ENCODE measurements around the gene CCDC7. TPM values are rescaled to one million over a fixed set of nuclear protein-coding genes. Genes with fewer than 3 reads are reported as not detected.
"Not testable (repeated sequence)": the region's sequence is repeated elsewhere in the genome, so short reads cannot be mapped to it uniquely, and the experiment has no call there.

Gene CCDC7
- polyA plus RNA-seq, 3 donors = 3.8 to 6.7 (median 6.2) TPM

DNA sequence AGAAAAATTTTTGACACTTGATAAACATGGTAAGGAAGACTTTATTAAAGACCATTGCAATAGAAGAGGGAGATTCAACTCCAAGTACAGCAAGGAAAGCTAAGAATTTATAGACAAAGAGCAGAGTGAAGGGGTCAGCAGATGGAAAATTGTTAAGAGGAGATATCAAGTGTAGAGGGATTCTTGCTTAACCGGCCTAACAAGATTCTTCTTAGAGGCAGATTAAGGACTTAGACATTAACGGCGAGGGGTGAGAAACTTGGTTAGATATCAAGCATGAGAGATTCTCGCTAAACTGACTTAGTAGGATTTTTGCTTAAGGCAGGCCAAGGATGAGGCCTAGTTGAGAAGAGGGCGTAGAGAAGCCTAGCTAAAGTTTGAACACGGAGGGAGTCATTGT lies 436.1 kb downstream of the CCDC7 start:
- no peak for DNase-seq

DNA sequence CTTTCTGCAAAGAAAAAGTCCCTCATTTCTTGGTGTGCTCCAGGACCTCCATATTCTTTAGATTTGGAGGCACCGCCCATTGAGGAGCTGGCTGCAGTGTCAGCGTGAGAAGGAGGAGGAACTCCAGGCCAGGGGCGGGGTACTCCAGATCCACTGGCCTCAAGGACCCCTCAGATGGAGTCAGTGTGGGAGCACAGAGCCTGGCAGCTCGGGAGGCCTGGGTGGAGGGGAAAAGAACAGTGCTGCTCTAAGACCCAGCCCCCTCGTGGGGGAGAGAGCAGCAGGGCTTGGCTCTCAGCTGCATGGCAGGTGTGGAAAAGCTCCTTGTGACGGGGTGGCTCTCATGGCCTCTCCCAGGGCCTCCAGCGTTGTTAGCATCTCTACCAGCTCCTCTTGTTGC lies 441.5 kb downstream of the CCDC7 start:
- DNase-seq = no peak

DNA sequence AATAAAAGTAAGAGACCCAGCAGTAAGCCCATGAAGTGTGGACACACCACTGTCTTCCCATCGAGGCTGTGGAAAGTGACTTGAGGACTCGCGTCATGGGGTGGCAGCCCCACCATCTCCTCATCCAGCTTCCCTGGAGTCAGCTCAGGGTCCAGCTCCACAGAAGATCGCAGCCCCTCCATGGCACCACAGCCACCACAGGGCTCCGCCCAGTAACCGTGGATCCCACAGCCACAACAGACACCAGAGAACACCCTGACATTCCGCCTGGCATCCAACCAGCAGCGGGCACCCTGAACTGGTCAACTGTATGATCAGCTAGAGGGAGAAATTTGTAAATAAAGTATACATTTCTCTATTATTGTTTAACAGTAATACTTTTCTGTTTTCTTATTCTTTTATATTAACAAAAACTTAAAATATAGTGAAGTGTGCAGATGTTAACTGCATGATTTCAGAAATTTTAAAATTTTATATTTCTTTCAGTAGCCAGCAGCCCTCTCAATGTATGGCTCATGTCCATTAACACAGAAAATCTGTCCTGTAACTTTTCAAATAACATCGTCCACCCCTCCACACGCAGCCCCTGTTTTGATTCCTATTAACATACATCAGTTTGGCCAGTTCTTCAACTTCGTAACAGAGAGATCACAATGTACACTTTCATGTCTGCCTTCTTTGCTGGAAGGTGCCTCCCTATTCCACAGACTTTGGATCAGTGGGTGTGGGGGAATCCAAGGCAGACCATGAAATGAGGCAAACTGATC lies 442.4 kb downstream of the CCDC7 start:
- no peak for DNase-seq

DNA sequence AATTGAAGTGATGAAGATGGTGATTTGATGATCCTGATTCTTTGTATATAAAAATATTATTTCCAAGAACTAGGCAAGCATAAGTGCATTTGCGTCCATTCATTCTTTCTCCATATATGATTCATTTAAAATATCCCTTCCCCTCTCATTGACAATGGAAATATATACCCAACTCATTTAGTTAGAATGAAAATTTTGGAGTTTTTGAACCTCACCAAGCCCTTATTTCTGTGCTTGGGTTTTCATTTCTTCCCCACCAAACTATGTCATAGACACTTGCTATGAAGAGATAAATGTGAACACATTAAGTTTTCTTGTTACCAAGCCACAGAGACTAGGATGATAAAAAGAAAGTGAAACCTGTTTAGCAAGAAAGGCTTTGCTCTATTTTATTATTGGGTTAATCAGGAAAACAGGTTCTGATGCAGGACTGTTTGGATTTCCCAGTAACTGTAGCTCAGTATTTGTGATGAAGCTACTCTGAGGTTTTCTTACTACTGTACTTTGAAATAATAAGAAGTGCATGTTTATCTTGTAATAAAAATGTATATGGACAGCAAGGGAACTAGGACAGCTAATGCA lies 443.8 kb downstream of the CCDC7 start:
- no peak for DNase-seq

DNA sequence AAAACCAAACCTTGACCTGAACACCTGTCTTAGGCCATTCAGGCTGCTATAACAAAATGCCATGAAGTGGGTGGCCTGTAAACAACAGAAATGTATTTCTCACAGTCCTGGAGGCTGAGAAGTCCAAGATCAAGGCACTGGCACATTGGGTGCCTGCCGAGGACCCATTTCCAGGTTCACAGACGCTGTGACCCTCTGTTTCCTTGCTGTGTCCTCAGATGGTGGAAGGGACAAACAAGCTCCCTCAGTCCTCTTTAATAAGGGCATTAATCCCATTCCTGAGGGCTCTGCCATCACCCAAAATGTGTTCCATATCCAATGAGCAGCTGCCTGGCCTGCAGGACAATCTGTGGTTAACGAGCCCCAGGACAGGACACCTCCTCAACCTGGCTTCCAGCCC lies 444.5 kb downstream of the CCDC7 start:
- DNase-seq = no peak

DNA sequence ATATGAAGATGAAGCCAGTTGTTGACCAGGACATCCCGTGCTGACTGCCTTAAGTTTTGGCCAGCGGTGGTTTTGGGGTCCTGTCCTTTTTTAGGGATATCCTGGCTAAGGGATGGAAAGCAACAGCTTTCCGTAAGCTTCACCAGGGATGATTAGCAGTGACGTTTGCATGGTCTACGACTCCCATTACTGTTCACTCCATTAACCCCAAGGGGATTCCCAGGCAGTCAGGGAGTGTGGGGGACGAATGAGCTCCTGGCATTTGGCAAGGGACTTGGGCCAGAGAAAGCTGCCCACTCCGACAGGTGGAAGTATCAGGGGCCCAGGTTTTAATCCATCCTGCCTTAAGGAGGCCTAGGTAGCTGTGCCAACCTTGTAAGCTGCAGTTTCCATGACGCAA lies 445.3 kb downstream of the CCDC7 start:
- peak; percentile 14 for DNase-seq

DNA sequence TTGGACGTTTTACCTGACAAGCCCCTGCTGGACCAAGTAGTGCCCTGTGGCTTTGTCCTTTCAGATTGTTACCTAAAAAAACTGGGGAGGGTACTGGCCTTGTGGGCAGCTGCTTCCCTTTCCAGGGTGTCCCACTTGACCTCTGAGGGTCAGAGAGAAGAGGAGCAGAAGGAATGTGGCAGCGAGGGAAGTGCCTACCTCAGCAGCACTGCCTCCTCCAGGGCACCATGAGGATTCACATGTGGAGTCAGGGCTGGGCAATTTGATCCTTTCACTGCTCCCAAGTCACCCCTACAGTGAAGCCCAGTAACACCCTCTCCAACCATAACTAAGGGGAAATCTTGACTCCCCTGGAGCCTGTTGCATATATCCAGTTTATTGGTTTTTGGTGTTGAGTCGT lies 447.5 kb downstream of the CCDC7 start:
- no peak for DNase-seq

- DNase-seq = no peak
These were observed 448.1 kb downstream of the CCDC7 start for GRCh38 chr10:32893916-32894664.

GRCh38 chr10:32895200-32895968 lies 449.4 kb downstream of the CCDC7 start:
- DNase-seq = not testable (repeated sequence)

DNA sequence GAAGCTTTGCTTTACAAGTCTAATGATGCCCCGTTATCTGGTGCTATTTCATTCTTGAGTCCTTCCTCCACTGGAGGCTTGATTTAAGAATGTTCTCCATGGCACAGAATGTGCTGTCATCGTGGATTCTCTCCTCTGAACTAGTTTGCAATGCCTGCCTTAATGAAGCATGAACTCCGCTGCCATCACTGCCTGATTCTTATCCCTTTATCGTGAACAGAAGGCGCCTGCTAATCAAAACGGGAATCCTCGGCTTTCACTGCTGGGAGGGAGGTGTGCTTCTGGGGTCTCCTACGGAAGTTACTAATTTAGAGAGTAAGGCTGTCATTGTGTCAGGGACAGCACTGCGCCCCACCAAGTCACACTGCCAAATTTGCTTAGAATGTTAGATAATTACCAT lies 455.9 kb downstream of the CCDC7 start:
- DNase-seq = no peak

GRCh38 chr10:32905466-32905865 lies 459.5 kb downstream of the CCDC7 start:
- DNase-seq = no peak

- no peak for DNase-seq
These were observed 460.7 kb downstream of the CCDC7 start for GRCh38 chr10:32906595-32906994.

DNA sequence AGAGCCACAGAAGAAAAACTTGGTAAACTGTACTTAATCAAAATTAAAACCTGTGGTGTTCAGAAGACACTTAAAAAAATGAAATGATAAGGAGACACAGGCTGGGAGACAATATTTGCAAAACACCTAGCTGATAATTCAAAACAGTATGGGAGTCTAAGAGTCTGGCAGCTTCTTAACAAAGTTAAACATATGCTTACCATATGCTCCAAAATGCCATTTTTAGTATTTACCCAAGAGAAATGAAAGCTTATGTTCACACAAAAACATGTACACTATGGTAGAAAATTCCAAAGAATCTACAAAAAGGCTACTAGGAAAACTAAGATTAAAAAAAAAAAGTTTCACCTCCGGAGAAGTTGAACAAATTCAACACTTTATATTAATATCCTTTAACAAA lies 463.5 kb downstream of the CCDC7 start:
- no peak for DNase-seq

DNA sequence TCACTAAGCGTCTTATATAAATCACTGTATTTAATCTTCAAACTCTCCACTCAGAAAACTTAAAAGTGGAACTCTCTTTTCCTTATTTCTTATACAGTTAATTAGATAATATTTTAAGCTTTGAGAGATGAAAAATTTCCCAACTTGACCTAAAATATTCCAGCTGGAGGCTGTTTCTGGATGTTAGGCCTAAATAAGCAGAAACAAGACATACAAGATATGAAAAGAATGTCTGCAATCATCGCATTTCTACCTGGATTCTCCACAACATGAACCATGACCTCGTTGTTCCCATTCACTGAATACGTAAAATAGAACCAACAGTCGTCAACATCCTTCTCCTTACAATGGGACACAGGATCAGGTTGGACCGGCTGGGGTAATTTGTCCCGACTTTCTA lies 464.0 kb downstream of the CCDC7 start:
- DNase-seq = not testable (repeated sequence)

DNA sequence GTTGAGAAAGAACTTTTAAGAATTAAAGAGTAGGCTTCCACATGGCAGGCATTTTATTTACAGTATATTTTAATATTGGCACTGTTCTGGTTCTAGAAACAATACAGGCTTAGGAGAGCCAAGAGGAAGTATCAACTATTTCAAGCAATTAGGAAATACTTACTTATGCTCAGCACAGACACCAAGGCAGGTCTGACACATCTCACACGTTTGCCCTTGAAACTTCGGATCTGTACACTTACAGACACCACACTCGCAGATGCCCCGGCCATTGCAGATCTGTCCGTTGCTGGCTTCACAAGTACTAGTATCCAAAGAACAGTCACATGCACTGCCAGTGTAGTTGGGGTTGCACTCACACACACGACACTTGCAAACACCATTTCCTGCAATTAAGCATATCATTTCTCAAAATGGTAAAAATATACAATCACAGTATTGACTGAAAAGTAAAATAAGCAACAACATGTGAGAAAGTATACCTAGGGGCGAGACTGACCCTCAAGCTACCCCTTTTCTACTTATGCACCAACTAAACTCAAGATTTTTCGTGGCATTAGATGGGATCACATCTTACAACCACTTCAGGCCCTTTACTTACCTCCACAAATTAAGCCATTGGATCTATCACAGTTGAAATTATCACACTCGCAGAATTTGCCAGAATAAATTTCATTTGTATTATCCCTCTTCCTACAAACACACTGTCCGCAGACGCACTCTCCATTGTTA lies 465.5 kb downstream of the CCDC7 start:
- no peak for DNase-seq

DNA sequence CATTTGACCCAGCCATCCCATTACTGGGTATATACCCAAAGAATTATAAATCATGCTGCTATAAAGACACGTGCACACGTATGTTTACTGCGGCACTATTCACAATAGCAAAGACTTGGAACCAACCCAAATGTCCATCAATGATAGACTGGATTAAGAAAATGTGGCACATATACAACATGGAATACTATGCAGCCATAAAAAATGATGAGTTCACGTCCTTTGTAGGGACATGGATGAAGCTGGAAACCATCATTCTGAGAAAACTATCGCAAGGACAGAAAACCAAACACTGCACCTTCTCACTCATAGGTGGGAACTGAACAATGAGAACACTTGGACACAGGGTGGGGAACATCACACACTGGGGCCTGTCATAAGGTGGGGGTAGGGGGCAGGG lies 471.9 kb downstream of the CCDC7 start:
- not testable (repeated sequence) for DNase-seq

DNA sequence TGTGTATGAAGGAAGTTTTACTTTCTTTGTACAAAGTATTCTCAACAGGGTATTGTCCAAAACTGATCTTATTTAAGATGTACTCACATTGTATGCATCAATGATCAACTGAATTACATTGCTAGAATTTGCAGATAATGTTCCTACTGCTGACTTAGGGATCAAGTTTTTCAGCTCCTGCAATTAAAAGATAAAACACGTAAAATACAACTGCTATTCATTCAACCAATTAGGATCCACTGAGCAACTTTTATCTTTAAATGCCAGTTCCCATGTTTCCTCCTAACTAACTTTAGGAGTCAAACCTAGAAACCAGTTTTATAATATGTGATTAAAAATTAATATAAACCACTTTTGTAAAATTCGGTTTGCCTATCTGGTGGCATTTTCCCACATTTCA lies 476.2 kb downstream of the CCDC7 start:
- DNase-seq = no peak

- DNase-seq = no peak
These were observed 477.2 kb downstream of the CCDC7 start for GRCh38 chr10:32923134-32923533.

DNA sequence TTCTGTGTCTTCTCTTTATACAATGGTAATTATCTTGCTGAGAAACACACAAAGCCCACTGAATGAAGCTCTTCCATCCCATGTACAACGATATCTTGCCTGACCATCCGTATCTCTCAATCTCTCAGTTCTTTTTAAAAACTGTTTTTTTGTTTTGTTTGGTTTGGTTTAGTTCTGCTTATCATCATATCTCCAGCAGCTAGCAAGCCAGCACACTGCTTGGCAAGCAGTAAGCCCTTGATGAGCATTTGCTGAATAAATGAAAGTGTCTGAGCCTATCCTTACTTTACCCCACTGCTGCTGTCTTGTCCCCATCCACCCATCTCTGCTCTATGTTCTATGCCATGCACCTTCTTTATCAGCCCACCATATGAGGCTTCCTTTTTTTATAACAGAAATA lies 477.9 kb downstream of the CCDC7 start:
- DNase-seq = no peak

Measured in renal pelvis (tissue), 4 donors.